Heart left ventricle (tissue), 13 donors: Measurements from ENCODE around the gene CRIP1.

Source experiments
- POLR2A ChIP-seq, 2 donors: fragments of 450-650 bp; IDR thresholded peaks; one replicate each; pipeline ENCODE4 v1.6.1; 2017; ENCODE audit warnings: antibody characterized with exemption in 2 of 2, mild to moderate bottlenecking in 2 of 2, moderate library complexity in 2 of 2
- TF ChIP-seq, protein P1 (sequence below), 12 donors: fragments of 200-600 bp; sonication (generic) in 4 of 12; IDR thresholded peaks; one replicate each; pipeline versions ENCODE4 v1.5.0 to v1.8.0; 2018 to 2022; ENCODE audit warnings: antibody characterized with exemption in 12 of 12, mild to moderate bottlenecking in 5 of 12
- donor health status: ischemic (EF 13 %, LVEDD 7.1; RV severe dilation, severe dysfunction).
- donor health status: DM: no; HTN: yes; CAD: no.
- donor health status: DM: no; HTN: no; CAD: no.
- donor health status: ischemic (EF 25% LVEDD 6.9; RV normal size, moderate dysfunction).
- donor health status: ischemic (EF 25% LVEDD 5.7; RV mildly dilated, moderate dysfunction).
- donor health status: ischemic (EF 35%, LVEDD 5.7; RV mildly dilated, moderate dysfunction).
- donor health status: nonischemic (EF 11% LVEDD 7.7; RV severe dilation, severe dysfunction).
- donor health status: DM: yes; HTN: yes; CAD: no.
- donor health status: PGD.
- donor health status: ischemic (EF 29% LVEDD 5.4; RV normal size, mild dysfunction).
- donor health status: nonischemic (EF 23%, LVEDD 6.1; RV moderate dilation, normal function).

DNA sequence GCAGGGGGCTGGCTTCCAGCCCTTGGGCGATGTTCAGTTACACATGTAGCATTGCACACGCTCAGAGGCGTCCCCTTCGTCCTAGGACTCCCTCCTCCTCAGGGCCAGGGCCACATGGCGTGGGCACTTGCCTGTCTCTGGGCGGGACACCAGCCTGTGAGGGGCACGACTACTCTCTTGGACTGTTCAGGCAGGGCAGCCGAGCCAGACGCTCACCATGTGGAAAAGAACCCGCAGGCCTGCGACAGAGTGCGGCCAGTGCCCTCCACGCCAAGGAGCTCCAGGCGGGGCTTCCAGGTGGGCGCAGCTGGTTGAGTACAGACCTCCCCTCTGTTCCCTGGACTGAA lies 46.2 kb upstream of the CRIP1 start:
- TF ChIP-seq POLR2A (IDR thresholded peaks at IDR 0.05) = no peak
- TF ChIP-seq, protein P1, sequence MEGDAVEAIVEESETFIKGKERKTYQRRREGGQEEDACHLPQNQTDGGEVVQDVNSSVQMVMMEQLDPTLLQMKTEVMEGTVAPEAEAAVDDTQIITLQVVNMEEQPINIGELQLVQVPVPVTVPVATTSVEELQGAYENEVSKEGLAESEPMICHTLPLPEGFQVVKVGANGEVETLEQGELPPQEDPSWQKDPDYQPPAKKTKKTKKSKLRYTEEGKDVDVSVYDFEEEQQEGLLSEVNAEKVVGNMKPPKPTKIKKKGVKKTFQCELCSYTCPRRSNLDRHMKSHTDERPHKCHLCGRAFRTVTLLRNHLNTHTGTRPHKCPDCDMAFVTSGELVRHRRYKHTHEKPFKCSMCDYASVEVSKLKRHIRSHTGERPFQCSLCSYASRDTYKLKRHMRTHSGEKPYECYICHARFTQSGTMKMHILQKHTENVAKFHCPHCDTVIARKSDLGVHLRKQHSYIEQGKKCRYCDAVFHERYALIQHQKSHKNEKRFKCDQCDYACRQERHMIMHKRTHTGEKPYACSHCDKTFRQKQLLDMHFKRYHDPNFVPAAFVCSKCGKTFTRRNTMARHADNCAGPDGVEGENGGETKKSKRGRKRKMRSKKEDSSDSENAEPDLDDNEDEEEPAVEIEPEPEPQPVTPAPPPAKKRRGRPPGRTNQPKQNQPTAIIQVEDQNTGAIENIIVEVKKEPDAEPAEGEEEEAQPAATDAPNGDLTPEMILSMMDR (IDR thresholded peaks at IDR 0.05) = no peak
